ENCODE data around the gene C15orf39.

GRCh38 chr15:75237316-75237982, 35.8 kb downstream of the C15orf39 start:
- TF ChIP-seq, protein P1, sequence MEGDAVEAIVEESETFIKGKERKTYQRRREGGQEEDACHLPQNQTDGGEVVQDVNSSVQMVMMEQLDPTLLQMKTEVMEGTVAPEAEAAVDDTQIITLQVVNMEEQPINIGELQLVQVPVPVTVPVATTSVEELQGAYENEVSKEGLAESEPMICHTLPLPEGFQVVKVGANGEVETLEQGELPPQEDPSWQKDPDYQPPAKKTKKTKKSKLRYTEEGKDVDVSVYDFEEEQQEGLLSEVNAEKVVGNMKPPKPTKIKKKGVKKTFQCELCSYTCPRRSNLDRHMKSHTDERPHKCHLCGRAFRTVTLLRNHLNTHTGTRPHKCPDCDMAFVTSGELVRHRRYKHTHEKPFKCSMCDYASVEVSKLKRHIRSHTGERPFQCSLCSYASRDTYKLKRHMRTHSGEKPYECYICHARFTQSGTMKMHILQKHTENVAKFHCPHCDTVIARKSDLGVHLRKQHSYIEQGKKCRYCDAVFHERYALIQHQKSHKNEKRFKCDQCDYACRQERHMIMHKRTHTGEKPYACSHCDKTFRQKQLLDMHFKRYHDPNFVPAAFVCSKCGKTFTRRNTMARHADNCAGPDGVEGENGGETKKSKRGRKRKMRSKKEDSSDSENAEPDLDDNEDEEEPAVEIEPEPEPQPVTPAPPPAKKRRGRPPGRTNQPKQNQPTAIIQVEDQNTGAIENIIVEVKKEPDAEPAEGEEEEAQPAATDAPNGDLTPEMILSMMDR (IDR thresholded peaks at IDR 0.05; ENCODE audit: low read depth, low read length), result no peak
- no peak for TF ChIP-seq EZH2phosphoT487 (IDR thresholded peaks at IDR 0.05; ENCODE audit: low read depth)

Measured in OCI-LY3 (cell line).